Right cardiac atrium (tissue), 5 donors: ENCODE measurements around the gene ZNF362. TPM values are rescaled to one million over a fixed set of nuclear protein-coding genes. Genes with fewer than 3 reads are reported as not detected.
"Not testable (repeated sequence)": the region's sequence is repeated elsewhere in the genome, so short reads cannot be mapped to it uniquely, and the experiment has no call there.

Source experiments
- ATAC-seq, 2 donors: fragments of 200-7000 bp; cut with Tn5 transposase; one replicate each; pipeline versions ENCODE4 v1.8.0 to v1.9.1; 2020; ENCODE audit warnings: moderate library complexity in 2 of 2, mild to moderate bottlenecking in 1 of 2
- DNase-seq, 3 donors: peaks; one replicate each; pipeline ENCODE4 v3.0.0-alpha.2; 2020
- H3K27ac ChIP-seq: one replicate; pipeline ENCODE4 v1.5.1; 2013; ENCODE audit warnings: mild to moderate bottlenecking, low read length, control low read depth, moderate library complexity
- H3K27me3 ChIP-seq: one replicate; pipeline ENCODE4 v1.6.1; 2013; ENCODE audit not compliant: control insufficient read depth, insufficient read depth
- H3K4me1 ChIP-seq: one replicate; pipeline ENCODE4 v1.6.1; 2013; ENCODE audit warnings: low read length; ENCODE audit not compliant: control insufficient read depth, insufficient read depth
- H3K4me3 ChIP-seq: one replicate; pipeline ENCODE4 v1.5.1; 2013; ENCODE audit warnings: low read length, control low read depth
- H3K9me3 ChIP-seq: one replicate; pipeline ENCODE4 v1.6.1; 2013; ENCODE audit warnings: low read length; ENCODE audit not compliant: control insufficient read depth
- WGBS: extraction: QIAGEN DNeasy Blood & Tissue Kit; methylation state at CpG from one replicate; pipeline ENCODE4 v1.1.7; 2013; 5-methylcytosine and 5-hydroxymethylcytosine counted together
- intact Hi-C, 4 donors: fragments of 100-400 bp; cut with DNase I; formaldehyde crosslinking; loops; one replicate each; pipeline versions ENCODE4 v1.11.0 to v1.14.0; 2022 to 2023
- polyA plus RNA-seq: library from polyadenylated mRNA; stranded (reverse); fragments of 200-250 nt; gene quantifications from one replicate; pipeline ENCODE4 v1.2.3, GENCODE V29; 2013
- total RNA-seq, 4 donors: library from RNA; stranded (reverse); fragmentation: NEBNext Ultra II Directional; extraction: Animal tissue kit (Norgen Biotek cat#: 25700); gene quantifications; one replicate each; pipeline ENCODE4 v1.2.1, GENCODE V29; 2021
- donor health status: healthy with polysubstance abuse.
- donor health status: DM: no; HTN: yes; CAD: no.
- donor health status: DM: no; HTN: no; CAD: no.
- donor health status: DM: no; HTN: yes; CAD: no; lungs with severe emphysema.
- donor health status: DM: yes; HTN: yes; CAD: no.

Gene ZNF362
- total and polyA plus RNA-seq, 5 donors = 22.2 to 42.5 (median 39.7) TPM

GRCh38 chr1:33307494-33307864 lies 51.2 kb downstream of the ZNF362 start:
- H3K4me1 ChIP-seq = peaks cover 4% of the 10 kb centered on the region
- no peak for DNase-seq
- no peaks in the 10 kb centered on the region for H3K27me3 ChIP-seq
- H3K27ac ChIP-seq = no peak overlapping the region
- no peak overlapping the region for H3K4me3 ChIP-seq
- 74% methylated on average over 5 of the region's 5 CpGs for WGBS
- no peaks in the 10 kb centered on the region for H3K9me3 ChIP-seq
- intact Hi-C loops = no loop called here
- ATAC-seq = no peak

- H3K4me1 ChIP-seq, H3K9me3 ChIP-seq, H3K27me3 ChIP-seq, H3K27ac ChIP-seq, H3K4me3 ChIP-seq, intact Hi-C loops, ATAC-seq: not testable (repeated sequence)
- 95% methylated on average over 32 of the region's 32 CpGs for WGBS
- DNase-seq = peak in 1 of 3 donors; percentile 69
Observed at GRCh38 chr1:33309351-33309750, 53.1 kb downstream of the ZNF362 start.

GRCh38 chr1:33310702-33311101 lies 54.4 kb downstream of the ZNF362 start:
- Histone ChIP-seq H3K27me3 (no peaks in the 10 kb centered on the region), H3K4me3 (no peak overlapping the region), H3K9me3 (no peaks in the 10 kb centered on the region), H3K27ac (no peak overlapping the region), H3K4me1 (peaks cover 4% of the 10 kb centered on the region)
- ATAC-seq (no peak), DNase-seq (no peak)
- intact Hi-C loops = no loop called here
- 93% methylated on average over 8 of the region's 8 CpGs for WGBS

- Histone ChIP-seq H3K27ac (no peak overlapping the region), H3K4me3 (no peak overlapping the region), H3K27me3 (no peaks in the 10 kb centered on the region), H3K9me3 (no peaks in the 10 kb centered on the region), H3K4me1 (peaks cover 3% of the 10 kb centered on the region)
- WGBS = 93% methylated on average over 7 of the region's 7 CpGs
- ATAC-seq (peak in 1 of 2 donors; percentile 17), DNase-seq (no peak)
- intact Hi-C loops = no loop called here
Observed at GRCh38 chr1:33311706-33312412, 55.6 kb downstream of the ZNF362 start.

GRCh38 chr1:33312413-33312749 lies 56.1 kb downstream of the ZNF362 start:
- intact Hi-C loops = no loop called here
- ATAC-seq (peak in 1 of 2 donors; percentile 14), DNase-seq (no peak)
- H3K4me3 ChIP-seq = no peak overlapping the region
- 77% methylated on average over 5 of the region's 5 CpGs for WGBS
- H3K27ac ChIP-seq = no peak overlapping the region
- no peaks in the 10 kb centered on the region for H3K27me3 ChIP-seq
- H3K4me1 ChIP-seq = no peaks in the 10 kb centered on the region
- no peaks in the 10 kb centered on the region for H3K9me3 ChIP-seq

- Histone ChIP-seq H3K27me3 (no peaks in the 10 kb centered on the region), H3K4me1 (no peaks in the 10 kb centered on the region), H3K27ac (no peak overlapping the region), H3K4me3 (no peak overlapping the region), H3K9me3 (no peaks in the 10 kb centered on the region)
- 91% methylated on average over 9 of the region's 9 CpGs for WGBS
- ATAC-seq (no peak), DNase-seq (no peak)
- intact Hi-C loops = no loop called here
Observed at GRCh38 chr1:33314416-33314815, 58.1 kb downstream of the ZNF362 start.

- H3K4me3 ChIP-seq = no peak overlapping the region
- WGBS = 81% methylated on average over 2 of the region's 2 CpGs
- intact Hi-C loops = no loop called here
- DNase-seq (peak in 1 of 3 donors; percentile 28), ATAC-seq (no peak)
- no peaks in the 10 kb centered on the region for H3K4me1 ChIP-seq
- no peaks in the 10 kb centered on the region for H3K27me3 ChIP-seq
- H3K9me3 ChIP-seq = no peaks in the 10 kb centered on the region
- H3K27ac ChIP-seq = no peak overlapping the region
Observed at GRCh38 chr1:33316601-33317000, 60.3 kb downstream of the ZNF362 start.

- 50% methylated on average over 1 of the region's 1 CpG for WGBS
- no peak for ATAC-seq
- intact Hi-C loops = no loop called here
Observed at GRCh38 chr1:33317354-33317753, 61.1 kb downstream of the ZNF362 start.

GRCh38 chr1:33317946-33318345 lies 61.7 kb downstream of the ZNF362 start:
- intact Hi-C loops = no loop called here
- Histone ChIP-seq H3K4me1 (no peaks in the 10 kb centered on the region), H3K9me3 (no peaks in the 10 kb centered on the region), H3K27ac (no peak overlapping the region), H3K27me3 (no peaks in the 10 kb centered on the region), H3K4me3 (no peak overlapping the region)
- 61% methylated on average over 6 of the region's 6 CpGs for WGBS
- no peak for ATAC-seq
- no peak for DNase-seq

More at GRCh38 chr1:33317354-33317753, 61.1 kb downstream of the ZNF362 start:
- Histone ChIP-seq H3K27me3 (no peaks in the 10 kb centered on the region), H3K4me3 (no peak overlapping the region), H3K9me3 (no peaks in the 10 kb centered on the region), H3K27ac (no peak overlapping the region), H3K4me1 (no peaks in the 10 kb centered on the region)
- DNase-seq = no peak

- DNase-seq = no peak
- ATAC-seq = no peak
- Histone ChIP-seq H3K9me3 (no peaks in the 10 kb centered on the region), H3K27me3 (no peaks in the 10 kb centered on the region), H3K4me1 (no peaks in the 10 kb centered on the region), H3K27ac (no peak overlapping the region), H3K4me3 (no peak overlapping the region)
- intact Hi-C loops = no loop called here
- WGBS = 86% methylated on average over 9 of the region's 9 CpGs
Observed at GRCh38 chr1:33319186-33319948, 63.1 kb downstream of the ZNF362 start.

GRCh38 chr1:33319949-33320618 lies 63.8 kb downstream of the ZNF362 start:
- H3K9me3 ChIP-seq = no peaks in the 10 kb centered on the region
- DNase-seq (no peak), ATAC-seq (peak in 1 of 2 donors; percentile 41)
- no peak overlapping the region for H3K4me3 ChIP-seq
- 72% methylated on average over 12 of the region's 12 CpGs for WGBS
- intact Hi-C loops = no loop called here
- no peaks in the 10 kb centered on the region for H3K27me3 ChIP-seq
- no peak overlapping the region for H3K27ac ChIP-seq
- H3K4me1 ChIP-seq = no peaks in the 10 kb centered on the region
